Spleen (tissue), 7 donors: ENCODE measurements around the gene OR5AU1.

Experiments used
- POLR2A ChIP-seq, 3 donors: fragments of 450-650 bp; IDR thresholded peaks; one replicate each; pipeline ENCODE4 v1.5.1; 2017; ENCODE audit warnings: antibody characterized with exemption in 3 of 3, mild to moderate bottlenecking in 1 of 3
- POLR2AphosphoS5 ChIP-seq, 3 donors: sonication (generic); formaldehyde crosslinking; IDR thresholded peaks; one replicate each; pipeline ENCODE4 v1.5.1; 2017; ENCODE audit warnings: antibody characterized with exemption in 3 of 3
- TF ChIP-seq, protein P1 (sequence below), 11 experiments: fragments of 200-600 bp in 7 of 11; fragments of 450-650 bp in 4 of 11; sonication (generic) in 4 of 11; IDR thresholded peaks in 8 of 11; conservative IDR thresholded peaks in 3 of 11; 1 replicate in 7 of 11; 2 replicates in 4 of 11; pipeline versions ENCODE4 v1.4.0 to v1.8.0; 2016 to 2021; ENCODE audit warnings: antibody characterized with exemption in 11 of 11, inconsistent platforms in 4 of 11, mild to moderate bottlenecking in 1 of 11
- donor health status: DM: no; HTN: no; CAD: no; lungs with moderate emphysema.
- donor health status: DM: no; HTN: no; CAD: no.
- donor health status: DM: no; HTN: no; CAD: no.

- TF ChIP-seq, protein P1, sequence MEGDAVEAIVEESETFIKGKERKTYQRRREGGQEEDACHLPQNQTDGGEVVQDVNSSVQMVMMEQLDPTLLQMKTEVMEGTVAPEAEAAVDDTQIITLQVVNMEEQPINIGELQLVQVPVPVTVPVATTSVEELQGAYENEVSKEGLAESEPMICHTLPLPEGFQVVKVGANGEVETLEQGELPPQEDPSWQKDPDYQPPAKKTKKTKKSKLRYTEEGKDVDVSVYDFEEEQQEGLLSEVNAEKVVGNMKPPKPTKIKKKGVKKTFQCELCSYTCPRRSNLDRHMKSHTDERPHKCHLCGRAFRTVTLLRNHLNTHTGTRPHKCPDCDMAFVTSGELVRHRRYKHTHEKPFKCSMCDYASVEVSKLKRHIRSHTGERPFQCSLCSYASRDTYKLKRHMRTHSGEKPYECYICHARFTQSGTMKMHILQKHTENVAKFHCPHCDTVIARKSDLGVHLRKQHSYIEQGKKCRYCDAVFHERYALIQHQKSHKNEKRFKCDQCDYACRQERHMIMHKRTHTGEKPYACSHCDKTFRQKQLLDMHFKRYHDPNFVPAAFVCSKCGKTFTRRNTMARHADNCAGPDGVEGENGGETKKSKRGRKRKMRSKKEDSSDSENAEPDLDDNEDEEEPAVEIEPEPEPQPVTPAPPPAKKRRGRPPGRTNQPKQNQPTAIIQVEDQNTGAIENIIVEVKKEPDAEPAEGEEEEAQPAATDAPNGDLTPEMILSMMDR (IDR thresholded peaks at IDR 0.05 in 8 of 11, conservative IDR thresholded peaks at IDR 0.05 in 3 of 11), result no peak
- TF ChIP-seq POLR2A (IDR thresholded peaks at IDR 0.05), result no peak
- TF ChIP-seq POLR2AphosphoS5 (IDR thresholded peaks at IDR 0.05), result no peak
Measured at GRCh38 chr14:21184254-21184653, 28.4 kb upstream of the OR5AU1 start.
